Thyroid gland (tissue), 4 donors: ENCODE measurements around the gene CLEC18C.
"Not testable (repeated sequence)": the region's sequence is repeated elsewhere in the genome, so short reads cannot be mapped to it uniquely, and the experiment has no call there.

ENCODE experiments used
- POLR2A ChIP-seq, 2 donors: fragments of 450-650 bp; IDR thresholded peaks; one replicate each; pipeline ENCODE4 v1.6.1; 2017; ENCODE audit warnings: antibody characterized with exemption in 2 of 2, mild to moderate bottlenecking in 2 of 2, moderate library complexity in 1 of 2
- TF ChIP-seq, protein P1 (sequence below), 6 experiments: fragments of 200-600 bp in 3 of 6; fragments of 450-650 bp in 3 of 6; sonication (generic) in 3 of 6; IDR thresholded peaks; one replicate each; pipeline ENCODE4 v1.5.1; 2016 to 2019; ENCODE audit warnings: antibody characterized with exemption in 6 of 6, mild to moderate bottlenecking in 2 of 6, inconsistent platforms in 1 of 6, moderate library complexity in 1 of 6

DNA sequence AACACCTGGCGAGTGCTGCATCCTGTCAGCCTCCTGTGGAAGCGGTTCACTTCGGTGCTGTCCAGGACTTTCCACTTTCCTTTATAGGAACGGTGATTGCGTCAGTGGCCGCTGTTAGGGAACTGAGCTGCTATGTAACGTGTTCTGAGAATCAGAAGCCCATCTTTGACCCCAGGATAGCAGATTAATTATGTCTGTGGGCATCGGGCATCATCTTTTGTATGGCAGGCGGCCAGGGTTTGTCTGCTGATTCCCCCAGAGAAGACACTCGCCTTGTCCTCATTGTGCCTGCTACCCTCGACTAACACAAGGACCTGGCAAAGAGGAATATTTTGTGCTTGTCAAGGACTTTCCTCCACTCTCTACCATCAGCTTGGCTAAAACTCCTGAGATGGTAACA is 25.7 kb upstream of the CLEC18C start:
- TF ChIP-seq, protein P1, sequence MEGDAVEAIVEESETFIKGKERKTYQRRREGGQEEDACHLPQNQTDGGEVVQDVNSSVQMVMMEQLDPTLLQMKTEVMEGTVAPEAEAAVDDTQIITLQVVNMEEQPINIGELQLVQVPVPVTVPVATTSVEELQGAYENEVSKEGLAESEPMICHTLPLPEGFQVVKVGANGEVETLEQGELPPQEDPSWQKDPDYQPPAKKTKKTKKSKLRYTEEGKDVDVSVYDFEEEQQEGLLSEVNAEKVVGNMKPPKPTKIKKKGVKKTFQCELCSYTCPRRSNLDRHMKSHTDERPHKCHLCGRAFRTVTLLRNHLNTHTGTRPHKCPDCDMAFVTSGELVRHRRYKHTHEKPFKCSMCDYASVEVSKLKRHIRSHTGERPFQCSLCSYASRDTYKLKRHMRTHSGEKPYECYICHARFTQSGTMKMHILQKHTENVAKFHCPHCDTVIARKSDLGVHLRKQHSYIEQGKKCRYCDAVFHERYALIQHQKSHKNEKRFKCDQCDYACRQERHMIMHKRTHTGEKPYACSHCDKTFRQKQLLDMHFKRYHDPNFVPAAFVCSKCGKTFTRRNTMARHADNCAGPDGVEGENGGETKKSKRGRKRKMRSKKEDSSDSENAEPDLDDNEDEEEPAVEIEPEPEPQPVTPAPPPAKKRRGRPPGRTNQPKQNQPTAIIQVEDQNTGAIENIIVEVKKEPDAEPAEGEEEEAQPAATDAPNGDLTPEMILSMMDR (IDR thresholded peaks at IDR 0.05), result not testable (repeated sequence)
- TF ChIP-seq POLR2A (IDR thresholded peaks at IDR 0.05), result not testable (repeated sequence)
